Thymus (tissue), 11 donors: Measurements from ENCODE around the gene UGDH. TPM values are rescaled to one million over a fixed set of nuclear protein-coding genes. Genes with fewer than 3 reads are reported as not detected.
"Not testable (repeated sequence)": the region's sequence is repeated elsewhere in the genome, so short reads cannot be mapped to it uniquely, and the experiment has no call there.

Source experiments
- DNase-seq, 9 donors: peaks; one replicate each; pipeline ENCODE4 v3.0.0-alpha.2; 2013; ENCODE audit warnings: low spot score in 9 of 9, low read depth in 6 of 9, missing footprints in 1 of 9
- H3K27ac ChIP-seq, 2 donors: one replicate each; pipeline ENCODE4 v1.5.1; 2013; ENCODE audit warnings: control low read depth in 1 of 2, low read depth in 1 of 2, low read length in 1 of 2, mild to moderate bottlenecking in 1 of 2, moderate library complexity in 1 of 2
- H3K27me3 ChIP-seq, 2 donors: one replicate each; pipeline ENCODE4 v1.5.1; 2013; ENCODE audit warnings: low read length in 1 of 2; ENCODE audit not compliant: control insufficient read depth in 2 of 2, insufficient read depth in 1 of 2
- H3K36me3 ChIP-seq, 2 donors: one replicate each; pipeline ENCODE4 v1.5.1; 2013; ENCODE audit warnings: low read length in 1 of 2, mild to moderate bottlenecking in 1 of 2, moderate library complexity in 1 of 2; ENCODE audit not compliant: control insufficient read depth in 2 of 2, insufficient read depth in 2 of 2
- H3K4me1 ChIP-seq, 2 donors: one replicate each; pipeline ENCODE4 v1.5.1; 2013; ENCODE audit warnings: low read length in 2 of 2; ENCODE audit not compliant: control insufficient read depth in 2 of 2, insufficient read depth in 2 of 2
- H3K4me3 ChIP-seq, 2 donors: one replicate each; pipeline ENCODE4 v1.5.1; 2013; ENCODE audit warnings: low read length in 2 of 2, control low read depth in 1 of 2, mild to moderate bottlenecking in 1 of 2
- H3K9me3 ChIP-seq, 2 donors: one replicate each; pipeline ENCODE4 v1.5.1; 2013; ENCODE audit warnings: low read length in 1 of 2, mild to moderate bottlenecking in 1 of 2; ENCODE audit not compliant: control insufficient read depth in 2 of 2, insufficient read depth in 1 of 2
- WGBS: extraction: QIAGEN DNeasy Blood & Tissue Kit; methylation state at CpG from one replicate; pipeline ENCODE4 v1.1.7; 2013; 5-methylcytosine and 5-hydroxymethylcytosine counted together
- polyA plus RNA-seq: library from polyadenylated mRNA; stranded (reverse); fragments of 200-250 nt; gene quantifications from one replicate; pipeline ENCODE4 v1.2.3, GENCODE V29; 2013
- total RNA-seq: library from RNA; stranded (reverse); fragments of 120-200 nt; gene quantifications from one replicate; pipeline ENCODE4 v1.2.4, GENCODE V29; 2013
- donor health status: healthy.

The UGDH gene
- total and polyA plus RNA-seq, 2 donors, result 11.7 to 12.7 TPM

- DNase-seq, result no peak
- Histone ChIP-seq H3K36me3 (no peaks in the 10 kb centered on the region), H3K4me3 (no peak overlapping the region), H3K27ac (no peak overlapping the region), H3K9me3 (no peaks in the 10 kb centered on the region), H3K4me1 (no peaks in the 10 kb centered on the region), H3K27me3 (no peaks in the 10 kb centered on the region)
- 97% methylated on average over 5 of the region's 5 CpGs for WGBS
Observed at GRCh38 chr4:39539089-39539611, 11.9 kb upstream of the UGDH start.

- H3K27me3 ChIP-seq, result no peaks in the 10 kb centered on the region
- DNase-seq, result no peak
- WGBS, result 98% methylated on average over 5 of the region's 5 CpGs
- peaks cover 0 to 14% of the 10 kb centered on the region in 2 donors for H3K9me3 ChIP-seq
- H3K4me1 ChIP-seq, result no peaks in the 10 kb centered on the region
- no peak overlapping the region for H3K27ac ChIP-seq
- no peaks in the 10 kb centered on the region for H3K36me3 ChIP-seq
- no peak overlapping the region for H3K4me3 ChIP-seq
Observed at GRCh38 chr4:39533541-39533940, 6.3 kb upstream of the UGDH start.

GRCh38 chr4:39532237-39532636 is 5.0 kb upstream of the UGDH start:
- H3K27me3 ChIP-seq, H3K36me3 ChIP-seq, H3K27ac ChIP-seq, DNase-seq, H3K4me1 ChIP-seq, H3K4me3 ChIP-seq: not testable (repeated sequence)
- H3K9me3 ChIP-seq, result peaks cover 0 to 16% of the 10 kb centered on the region in 2 donors
- 96% methylated on average over 3 of the region's 3 CpGs for WGBS

- Histone ChIP-seq H3K27ac (no peak overlapping the region), H3K4me3 (no peak overlapping the region), H3K9me3 (peaks cover 0 to 16% of the 10 kb centered on the region in 2 donors), H3K36me3 (no peaks in the 10 kb centered on the region), H3K27me3 (peaks cover 0 to 9% of the 10 kb centered on the region in 2 donors), H3K4me1 (peaks cover 0 to 11% of the 10 kb centered on the region in 2 donors)
- WGBS, result 97% methylated on average over 3 of the region's 3 CpGs
- no peak for DNase-seq
Observed at GRCh38 chr4:39530682-39531081, 3.4 kb upstream of the UGDH start.

GRCh38 chr4:39529534-39529933 is 2.3 kb upstream of the UGDH start:
- Histone ChIP-seq H3K4me3 (no peak overlapping the region), H3K36me3 (no peaks in the 10 kb centered on the region), H3K9me3 (peaks cover 0 to 16% of the 10 kb centered on the region in 2 donors), H3K4me1 (peaks cover 0 to 11% of the 10 kb centered on the region in 2 donors), H3K27me3 (peaks cover 0 to 9% of the 10 kb centered on the region in 2 donors), H3K27ac (no peak overlapping the region)
- WGBS, result 97% methylated on average over 2 of the region's 2 CpGs
- no peak for DNase-seq

- 5% methylated on average over 21 of the region's 21 CpGs for WGBS
- H3K27me3 ChIP-seq, result peaks cover 0 to 9% of the 10 kb centered on the region in 2 donors
- H3K4me3 ChIP-seq, result peak overlapping the region; percentile 64 to 95
- peak in 2 of 9 donors; percentile 2 to 10 for DNase-seq
- H3K9me3 ChIP-seq, result peaks cover 0 to 16% of the 10 kb centered on the region in 2 donors
- H3K27ac ChIP-seq, result peak overlapping the region; percentile 55 to 69
- peaks cover 0 to 11% of the 10 kb centered on the region in 2 donors for H3K4me1 ChIP-seq
- no peaks in the 10 kb centered on the region for H3K36me3 ChIP-seq
Observed at GRCh38 chr4:39528061-39528465, 824 bp upstream of the UGDH start.

- Histone ChIP-seq H3K27ac (peak overlapping the region; percentile 33 to 45), H3K4me1 (peaks cover 0 to 11% of the 10 kb centered on the region in 2 donors), H3K4me3 (peak overlapping the region; percentile 64 to 95), H3K27me3 (peaks cover 0 to 9% of the 10 kb centered on the region in 2 donors), H3K36me3 (no peaks in the 10 kb centered on the region), H3K9me3 (peaks cover 0 to 12% of the 10 kb centered on the region in 2 donors)
- DNase-seq, result peak in 6 of 9 donors; percentile 8 to 51 (median 14)
- WGBS, result under 1% methylated on average over 33 of the region's 33 CpGs
Observed at GRCh38 chr4:39526765-39527295, 409 bp downstream of the UGDH start.

GRCh38 chr4:39525822-39526690 is 1.2 kb downstream of the UGDH start:
- Histone ChIP-seq H3K27ac (no peak overlapping the region), H3K27me3 (peaks cover 0 to 9% of the 10 kb centered on the region in 2 donors), H3K4me3 (peak overlapping the region; percentile 64 to 95), H3K36me3 (no peaks in the 10 kb centered on the region), H3K9me3 (peaks cover 0 to 10% of the 10 kb centered on the region in 2 donors), H3K4me1 (peaks cover 0 to 11% of the 10 kb centered on the region in 2 donors)
- 48% methylated on average over 9 of the region's 9 CpGs for WGBS
- DNase-seq, result peak in 2 of 9 donors; percentile 1 to 3
